ENCODE data around the gene PLA2G2F. TPM values are rescaled to one million over a fixed set of nuclear protein-coding genes. Genes with fewer than 3 reads are reported as not detected.

Gene PLA2G2F
- total RNA-seq, 1 experiment from 2014 or later = not detected

GRCh38 chr1:20137604-20138003 lies 1.5 kb upstream of the PLA2G2F start:
- 0 out of 2 replicates have a peak, but pooled peaks cover 3% of the 10 kb centered on the region for H3K27me3 Mint-ChIP-seq (ENCODE audit: low read depth)
- no peak overlapping the region for H3K4me3 Mint-ChIP-seq
- TF ChIP-seq ZNF512 (CRISPR knock-in tag; IDR thresholded peaks at IDR 0.05; ENCODE audit: borderline replicate concordance) (no peak), IRF1 (CRISPR knock-in tag; IDR thresholded peaks at IDR 0.05) (no peak), NFATC4 (CRISPR knock-in tag; IDR thresholded peaks at IDR 0.05) (no peak), USF1 (CRISPR knock-in tag; IDR thresholded peaks at IDR 0.05) (no peak), MLX (CRISPR knock-in tag; IDR thresholded peaks at IDR 0.05) (no peak), NFE2L1 (CRISPR knock-in tag; IDR thresholded peaks at IDR 0.05) (no peak), ATF2 (CRISPR knock-in tag; IDR thresholded peaks at IDR 0.05; ENCODE audit: borderline replicate concordance, low read depth) (no peak), NR3C1 (CRISPR knock-in tag; conservative IDR thresholded peaks at IDR 0.05; ENCODE audit: low read depth) (no peak), ZNF138 (CRISPR knock-in tag; conservative IDR thresholded peaks at IDR 0.05) (no peak)
- H3K4me1 Mint-ChIP-seq = no peaks in the 10 kb centered on the region
- H3K9me3 Mint-ChIP-seq = peaks cover 15% of the 10 kb centered on the region
- H3K36me3 Mint-ChIP-seq = peaks cover 8% of the 10 kb centered on the region
- POLR2A ChIA-PET = no interaction called here
- DNase-seq (ENCODE audit: low spot score) (no peak), ATAC-seq (no peak)
- CTCF ChIA-PET = no interaction called here
- no peak overlapping the region for H3K27ac Mint-ChIP-seq

GRCh38 chr1:20138346-20138745 lies 777 bp upstream of the PLA2G2F start:
- Mint-ChIP-seq H3K9me3 (peaks cover 11% of the 10 kb centered on the region), H3K4me3 (no peak overlapping the region), H3K27me3 (ENCODE audit: low read depth) (0 out of 2 replicates have a peak, but pooled peaks cover 3% of the 10 kb centered on the region), H3K27ac (no peak overlapping the region), H3K36me3 (peaks cover 8% of the 10 kb centered on the region), H3K4me1 (no peaks in the 10 kb centered on the region)
- ATAC-seq = no peak
- DNase-seq (ENCODE audit: low spot score) = no peak
- TF ChIP-seq MXD4 (CRISPR knock-in tag; IDR thresholded peaks at IDR 0.05; ENCODE audit: borderline replicate concordance) = no peak
- no peak for TF ChIP-seq FOXK1 (CRISPR knock-in tag; IDR thresholded peaks at IDR 0.05)
- TF ChIP-seq TCF7 (CRISPR knock-in tag; IDR thresholded peaks at IDR 0.05; ENCODE audit: low read depth) = no peak
- no peak for TF ChIP-seq ZNF232 (CRISPR knock-in tag; IDR thresholded peaks at IDR 0.05)
- no peak for TF ChIP-seq E2F1 (CRISPR knock-in tag; IDR thresholded peaks at IDR 0.05)
- no peak for TF ChIP-seq MYBL2 (CRISPR knock-in tag; IDR thresholded peaks at IDR 0.05)
- no peak for TF ChIP-seq PRRX2 (CRISPR knock-in tag; IDR thresholded peaks at IDR 0.05)
- no peak for TF ChIP-seq SMAD4 (CRISPR knock-in tag; IDR thresholded peaks at IDR 0.05)
- TF ChIP-seq ZNF121 (CRISPR knock-in tag; IDR thresholded peaks at IDR 0.05) = no peak
- no peak for TF ChIP-seq E2F4 (CRISPR knock-in tag; IDR thresholded peaks at IDR 0.05; ENCODE audit: borderline replicate concordance, low read depth)
- TF ChIP-seq CTCF (IDR thresholded peaks at IDR 0.05) = no peak
- TF ChIP-seq PRDM15 (CRISPR knock-in tag; IDR thresholded peaks at IDR 0.05) = no peak
- TF ChIP-seq ELF4 (CRISPR knock-in tag; IDR thresholded peaks at IDR 0.05; ENCODE audit: low read depth) = no peak
- no peak for TF ChIP-seq KAT7 (CRISPR knock-in tag; IDR thresholded peaks at IDR 0.05; ENCODE audit: borderline replicate concordance)
- POLR2A ChIA-PET = no interaction called here
- CTCF ChIA-PET = no interaction called here
